ENCODE data around the gene FEV. TPM values are rescaled to one million over a fixed set of nuclear protein-coding genes. Genes with fewer than 3 reads are reported as not detected.

Gene FEV
- total RNA-seq (0.70 TPM in 1 of 2 replicates, not detected in the other), polyA plus RNA-seq (0.58 and 2.1 TPM in 2 replicates)

- Histone ChIP-seq H3K4me1 (ENCODE audit: insufficient read depth) (peaks cover 13% of the 10 kb centered on the region), H3K4me3 (no peak within 1 kb of the TSS), H3K4me2 (peak within 1 kb of the TSS; percentile 70), H3K36me3 (replicated peaks; ENCODE audit: insufficient read depth, low read depth) (no peaks in the 10 kb centered on the region), H3K9me2 (replicated peaks; ENCODE audit: insufficient read depth) (no peaks in the 10 kb centered on the region), H3K27ac (no peak within 1 kb of the TSS), H3K9me3 (ENCODE audit: low read depth) (no peaks in the 10 kb centered on the region), H2AFZ (peak within 1 kb of the TSS; percentile 26), H4K20me1 (ENCODE audit: insufficient read depth, poor library complexity, severe bottlenecking) (no peaks in the 10 kb centered on the region), H3K27me3 (peaks cover 95% of the 10 kb centered on the region), H3K79me2 (no peaks in the 10 kb centered on the region)
- WGBS (ENCODE audit: low lambda C conversion rate, missing lambda C conversion rate) = no CpG with 5 or more reads among the region's 32 CpGs
- TF ChIP-seq EZH2 (IDR thresholded peaks at IDR 0.05; ENCODE audit: borderline replicate concordance) (no peak), EZH2phosphoT487 (IDR thresholded peaks at IDR 0.05; ENCODE audit: low read depth, severe bottlenecking, unreplicated experiment) (peak; percentile 31), CTCF (IDR thresholded peaks at IDR 0.05; ENCODE audit: poor library complexity) (no peak)
- DNase-seq (ENCODE audit: low spot score) = no peak
These were observed at the start of gene FEV for GRCh38 chr2:218985021-218985324. Gene FEV, minus strand, starts transcription at chr2:218985184. Its CDS starts 109 bp downstream, at chr2:218985075.

GRCh38 chr2:219032051-219032745 is 47.2 kb upstream of the FEV start:
- DNase-seq (ENCODE audit: low spot score) = no peak
- no peaks in the 10 kb centered on the region for H3K9me3 ChIP-seq (ENCODE audit: low read depth)
- 86% methylated on average over 23 of the region's 23 CpGs for WGBS (ENCODE audit: low lambda C conversion rate, missing lambda C conversion rate)
- no peaks in the 10 kb centered on the region for H4K20me1 ChIP-seq (ENCODE audit: insufficient read depth, poor library complexity, severe bottlenecking)
- no peaks in the 10 kb centered on the region for H3K9me2 ChIP-seq (replicated peaks; ENCODE audit: insufficient read depth)
- H3K4me1 ChIP-seq (ENCODE audit: insufficient read depth) = no peaks in the 10 kb centered on the region
- H3K4me3 ChIP-seq = no peak overlapping the region
- no peaks in the 10 kb centered on the region for H3K36me3 ChIP-seq (replicated peaks; ENCODE audit: insufficient read depth, low read depth)
- no peaks in the 10 kb centered on the region for H3K79me2 ChIP-seq
- no peak overlapping the region for H3K27ac ChIP-seq
- no peak overlapping the region for H2AFZ ChIP-seq
- peaks cover 14% of the 10 kb centered on the region for H3K27me3 ChIP-seq
- TF ChIP-seq CTCF (IDR thresholded peaks at IDR 0.05; ENCODE audit: poor library complexity) (no peak), EZH2 (IDR thresholded peaks at IDR 0.05; ENCODE audit: borderline replicate concordance) (no peak), EZH2phosphoT487 (IDR thresholded peaks at IDR 0.05; ENCODE audit: low read depth, severe bottlenecking, unreplicated experiment) (no peak)
- H3K4me2 ChIP-seq = no peak overlapping the region

- H2AFZ ChIP-seq = no peak overlapping the region
- no peak overlapping the region for H3K4me2 ChIP-seq
- H3K79me2 ChIP-seq = no peaks in the 10 kb centered on the region
- no peak overlapping the region for H3K4me3 ChIP-seq
- no peak for DNase-seq (ENCODE audit: low spot score)
- no peaks in the 10 kb centered on the region for H4K20me1 ChIP-seq (ENCODE audit: insufficient read depth, poor library complexity, severe bottlenecking)
- no peaks in the 10 kb centered on the region for H3K9me2 ChIP-seq (replicated peaks; ENCODE audit: insufficient read depth)
- no peaks in the 10 kb centered on the region for H3K9me3 ChIP-seq (ENCODE audit: low read depth)
- no peak for TF ChIP-seq EZH2phosphoT487 (IDR thresholded peaks at IDR 0.05; ENCODE audit: low read depth, severe bottlenecking, unreplicated experiment)
- no peak for TF ChIP-seq EZH2 (IDR thresholded peaks at IDR 0.05; ENCODE audit: borderline replicate concordance)
- TF ChIP-seq CTCF (IDR thresholded peaks at IDR 0.05; ENCODE audit: poor library complexity) = no peak
- no peaks in the 10 kb centered on the region for H3K36me3 ChIP-seq (replicated peaks; ENCODE audit: insufficient read depth, low read depth)
- H3K4me1 ChIP-seq (ENCODE audit: insufficient read depth) = no peaks in the 10 kb centered on the region
- peaks cover 14% of the 10 kb centered on the region for H3K27me3 ChIP-seq
- WGBS (ENCODE audit: low lambda C conversion rate, missing lambda C conversion rate) = 84% methylated on average over 18 of the region's 21 CpGs
- H3K27ac ChIP-seq = no peak overlapping the region
These were observed 46.2 kb upstream of the FEV start for GRCh38 chr2:219031005-219031738.

All from hepatocyte (in vitro differentiated cells).